GM10266 (cell line): ENCODE data around the gene ADGB.
A peak's percentile ranks its signal among the peaks of the same experiment; 100 is the strongest.

ENCODE experiments used
- DNase-seq: peaks from one replicate; pipeline ENCODE4 v3.0.0; 2012; ENCODE audit errors: extremely low spot score
- TF ChIP-seq, protein P1 (sequence below): IDR thresholded peaks from 2 replicates; pipeline ENCODE4 v1.5.1; 2012; ENCODE audit warnings: mild to moderate bottlenecking, low read depth; ENCODE audit not compliant: control insufficient read depth, insufficient read depth; ENCODE audit errors: missing control alignments

Gene ADGB

DNA sequence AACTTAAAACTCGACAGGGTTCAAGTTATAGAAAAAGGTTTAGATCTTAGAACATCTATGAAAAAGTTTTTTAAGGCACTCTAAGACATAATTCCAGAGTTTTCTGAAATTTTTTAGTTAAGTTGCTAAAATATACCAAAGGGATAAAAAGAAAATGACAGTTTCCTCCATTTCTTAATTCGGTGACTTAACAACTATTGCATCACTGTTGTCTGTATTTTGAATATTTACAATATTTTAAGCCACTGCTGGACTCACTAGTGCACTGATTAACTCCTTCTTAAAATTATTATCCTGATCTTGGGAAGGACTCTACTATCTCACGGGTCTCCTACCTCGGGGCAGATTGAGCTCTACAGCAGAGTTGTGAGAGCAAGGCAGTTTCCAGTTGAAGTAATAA lies 91.0 kb downstream of the ADGB start:
- TF ChIP-seq, protein P1, sequence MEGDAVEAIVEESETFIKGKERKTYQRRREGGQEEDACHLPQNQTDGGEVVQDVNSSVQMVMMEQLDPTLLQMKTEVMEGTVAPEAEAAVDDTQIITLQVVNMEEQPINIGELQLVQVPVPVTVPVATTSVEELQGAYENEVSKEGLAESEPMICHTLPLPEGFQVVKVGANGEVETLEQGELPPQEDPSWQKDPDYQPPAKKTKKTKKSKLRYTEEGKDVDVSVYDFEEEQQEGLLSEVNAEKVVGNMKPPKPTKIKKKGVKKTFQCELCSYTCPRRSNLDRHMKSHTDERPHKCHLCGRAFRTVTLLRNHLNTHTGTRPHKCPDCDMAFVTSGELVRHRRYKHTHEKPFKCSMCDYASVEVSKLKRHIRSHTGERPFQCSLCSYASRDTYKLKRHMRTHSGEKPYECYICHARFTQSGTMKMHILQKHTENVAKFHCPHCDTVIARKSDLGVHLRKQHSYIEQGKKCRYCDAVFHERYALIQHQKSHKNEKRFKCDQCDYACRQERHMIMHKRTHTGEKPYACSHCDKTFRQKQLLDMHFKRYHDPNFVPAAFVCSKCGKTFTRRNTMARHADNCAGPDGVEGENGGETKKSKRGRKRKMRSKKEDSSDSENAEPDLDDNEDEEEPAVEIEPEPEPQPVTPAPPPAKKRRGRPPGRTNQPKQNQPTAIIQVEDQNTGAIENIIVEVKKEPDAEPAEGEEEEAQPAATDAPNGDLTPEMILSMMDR = no peak
- DNase-seq = no peak

DNA sequence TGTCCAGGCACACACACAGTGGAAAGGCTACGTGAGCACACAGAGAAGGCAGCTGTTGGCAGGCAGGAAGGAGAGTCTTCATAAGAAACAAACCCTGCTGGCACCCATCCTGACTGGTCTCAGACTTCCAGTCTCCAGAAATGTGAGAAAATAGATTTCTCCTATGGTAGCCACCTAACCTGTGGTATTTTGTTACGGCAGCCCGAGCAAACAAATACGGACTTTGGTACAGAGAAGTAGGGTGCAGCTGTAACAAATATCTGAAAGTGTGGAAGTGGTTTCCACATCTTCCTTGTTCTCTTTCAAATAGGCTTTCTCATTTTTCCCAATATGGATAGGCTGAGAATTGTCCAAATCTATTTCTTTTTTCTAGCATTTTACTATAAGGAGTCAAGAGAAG lies 94.6 kb downstream of the ADGB start:
- TF ChIP-seq, protein P1 = no peak
- no peak for DNase-seq

DNA sequence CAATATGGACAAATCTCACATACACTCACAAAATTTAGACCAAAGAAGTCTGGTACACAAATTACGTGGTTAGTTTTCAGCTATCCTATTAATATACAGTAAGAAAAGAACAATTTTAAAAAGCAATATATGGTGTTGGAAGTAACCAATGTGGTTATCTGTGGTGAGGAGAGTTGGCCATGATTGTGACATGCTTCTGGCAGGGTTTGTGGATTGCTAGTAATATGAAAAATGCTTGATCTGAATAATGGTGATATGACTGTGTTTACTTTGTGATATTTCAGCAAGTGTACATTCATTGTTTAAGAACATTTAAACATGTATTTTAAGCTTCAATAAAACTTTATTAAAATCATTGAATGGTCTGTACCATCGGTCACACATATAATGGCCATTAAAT lies 99.1 kb downstream of the ADGB start:
- no peak for DNase-seq
- TF ChIP-seq, protein P1 = no peak

DNA sequence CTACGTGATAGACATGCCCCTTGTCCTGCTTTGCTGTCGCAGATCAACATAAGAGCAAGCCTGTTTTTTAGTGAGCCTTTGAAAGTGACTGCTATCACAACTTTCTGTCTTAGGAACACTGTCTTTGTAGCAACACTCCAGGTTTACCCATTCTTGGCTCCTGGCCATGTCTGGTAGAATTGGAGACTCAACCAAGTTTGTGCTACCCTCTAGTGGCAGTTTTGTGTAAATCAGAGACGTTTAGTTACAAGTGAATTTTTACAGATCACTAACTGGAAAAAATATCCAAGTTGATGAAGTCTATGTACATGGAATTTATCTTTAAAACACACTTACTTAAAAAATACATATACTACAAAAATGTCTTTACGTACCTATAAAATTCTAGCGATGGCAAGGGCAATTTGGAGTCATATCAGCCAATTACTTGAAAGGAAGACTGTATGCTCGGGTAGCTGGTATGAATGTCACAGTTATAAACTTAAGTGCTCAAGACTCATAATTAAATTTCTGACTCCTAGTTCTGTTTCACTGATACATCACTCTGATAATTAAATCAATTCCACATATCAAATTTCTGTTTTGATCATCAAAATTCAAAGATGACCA lies 101.4 kb downstream of the ADGB start:
- DNase-seq = peak; percentile 38
- TF ChIP-seq, protein P1 = peak; percentile 52

DNA sequence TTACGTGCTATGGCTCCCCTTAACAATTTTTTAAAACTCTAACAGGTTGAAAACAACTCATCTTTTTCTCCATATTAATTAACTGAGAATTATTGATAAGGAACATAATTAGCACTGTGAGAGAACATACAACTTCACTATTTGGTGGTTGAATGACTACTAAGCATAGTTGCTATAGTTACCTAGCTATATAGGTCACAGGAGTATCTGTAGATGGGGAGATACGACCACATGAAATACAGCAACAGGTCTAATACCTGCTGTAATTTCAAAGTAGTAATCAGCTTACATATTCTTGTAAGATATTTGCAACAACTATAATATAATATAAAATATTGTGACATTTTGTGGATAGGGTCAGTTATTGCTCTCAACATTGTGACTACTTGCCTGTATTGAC lies 102.9 kb downstream of the ADGB start:
- TF ChIP-seq, protein P1 = no peak
- DNase-seq = no peak

DNA sequence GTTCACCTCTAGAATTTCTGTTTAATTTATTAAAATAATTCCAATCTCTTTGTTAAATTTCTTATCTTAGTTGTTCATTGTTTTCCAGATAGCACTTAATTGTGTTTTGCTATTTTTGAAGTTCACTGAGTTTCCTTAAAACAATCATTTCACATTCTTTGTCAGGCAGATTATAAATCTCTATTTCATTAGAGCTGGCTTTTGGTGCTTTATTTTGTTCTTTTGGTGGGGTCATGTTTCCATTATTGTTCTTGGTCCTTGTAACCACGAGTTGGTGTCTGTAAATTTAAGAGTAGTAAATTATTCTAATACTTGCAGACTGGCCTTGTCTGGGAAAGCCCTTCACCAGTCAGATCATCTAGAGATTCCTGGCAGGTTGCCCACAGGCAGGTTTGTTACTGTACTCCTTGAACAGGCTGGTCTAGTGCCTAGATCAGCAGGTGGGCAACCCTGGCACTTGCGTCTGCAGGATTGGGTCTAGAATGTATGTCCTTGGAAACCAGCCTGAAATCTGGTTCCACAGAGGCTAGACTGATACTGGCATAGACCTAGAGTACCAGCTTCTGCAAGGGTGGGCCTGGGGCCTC lies 110.4 kb downstream of the ADGB start:
- DNase-seq = no peak
- TF ChIP-seq, protein P1 = no peak

DNA sequence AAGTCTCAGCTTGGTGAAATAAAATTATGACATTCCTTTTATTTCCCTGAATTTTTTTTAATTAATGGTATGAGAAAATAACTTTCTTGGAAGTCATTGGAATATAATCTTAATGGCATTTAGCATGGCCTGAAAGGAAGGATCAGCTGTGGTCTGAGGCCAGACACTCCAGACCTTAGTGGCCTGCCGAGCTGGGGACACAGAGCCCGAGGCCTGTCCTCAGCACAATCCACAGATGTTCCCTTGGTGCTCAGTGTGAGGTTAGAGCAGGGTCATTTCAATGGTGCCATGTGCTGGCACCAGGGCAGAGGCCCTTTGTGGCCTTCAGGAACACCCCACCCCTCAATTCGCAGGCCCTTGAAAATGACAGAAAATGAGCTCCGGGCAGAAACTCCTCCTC lies 120.6 kb downstream of the ADGB start:
- TF ChIP-seq, protein P1 = no peak
- DNase-seq = no peak
